Osteocyte (in vitro differentiated cells): ENCODE results near the gene OR4B1. TPM values are rescaled to one million over a fixed set of nuclear protein-coding genes. Genes with fewer than 3 reads are reported as not detected.
A peak's percentile ranks its signal among the peaks of the same experiment; 100 is the strongest.

Experiments
- DNase-seq: peaks from one replicate; pipeline ENCODE4 v3.0.0; 2021; ENCODE audit warnings: mixed read lengths; ENCODE audit not compliant: unreplicated experiment; ENCODE audit errors: extremely low spot score
- H3K27ac Mint-ChIP-seq: one replicate; pipeline ENCODE4 v1.8.0; 2021; ENCODE audit warnings: mild to moderate bottlenecking, mixed read lengths; ENCODE audit not compliant: unreplicated experiment
- H3K27me3 Mint-ChIP-seq: one replicate; pipeline ENCODE4 v1.8.0; 2021; ENCODE audit warnings: mixed read lengths; ENCODE audit not compliant: unreplicated experiment
- H3K36me3 Mint-ChIP-seq: one replicate; pipeline ENCODE4 v1.8.0; 2021; ENCODE audit warnings: mixed read lengths; ENCODE audit not compliant: unreplicated experiment
- H3K4me1 Mint-ChIP-seq: one replicate; pipeline ENCODE4 v1.8.0; 2021; ENCODE audit warnings: mixed read lengths; ENCODE audit not compliant: unreplicated experiment
- H3K4me3 Mint-ChIP-seq: one replicate; pipeline ENCODE4 v1.8.0; 2021; ENCODE audit warnings: mild to moderate bottlenecking, moderate library complexity, mixed read lengths; ENCODE audit not compliant: unreplicated experiment
- H3K9me3 Mint-ChIP-seq: one replicate; pipeline ENCODE4 v1.8.0; 2021; ENCODE audit warnings: mixed read lengths; ENCODE audit not compliant: unreplicated experiment
- long read RNA-seq: library from polyadenylated mRNA; unstranded; transcript quantifications from one replicate; pipeline ENCODE4 v2.0.0, GENCODE V29; 2021
- total RNA-seq: library from RNA; stranded (reverse); gene quantifications from 2 replicates; pipeline ENCODE4 v1.2.1, GENCODE V29; 2021
- TF ChIP-seq, protein P1 (sequence below): fragments of 200-600 bp; sonication (generic); IDR thresholded peaks from 2 replicates; pipeline ENCODE4 v1.5.0; 2021; ENCODE audit warnings: antibody characterized with exemption, mild to moderate bottlenecking, moderate library complexity

Gene OR4B1, protein sequence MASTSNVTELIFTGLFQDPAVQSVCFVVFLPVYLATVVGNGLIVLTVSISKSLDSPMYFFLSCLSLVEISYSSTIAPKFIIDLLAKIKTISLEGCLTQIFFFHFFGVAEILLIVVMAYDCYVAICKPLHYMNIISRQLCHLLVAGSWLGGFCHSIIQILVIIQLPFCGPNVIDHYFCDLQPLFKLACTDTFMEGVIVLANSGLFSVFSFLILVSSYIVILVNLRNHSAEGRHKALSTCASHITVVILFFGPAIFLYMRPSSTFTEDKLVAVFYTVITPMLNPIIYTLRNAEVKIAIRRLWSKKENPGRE
- total RNA-seq: not detected in 2 replicates
- long read RNA-seq: 0 reads

DNA sequence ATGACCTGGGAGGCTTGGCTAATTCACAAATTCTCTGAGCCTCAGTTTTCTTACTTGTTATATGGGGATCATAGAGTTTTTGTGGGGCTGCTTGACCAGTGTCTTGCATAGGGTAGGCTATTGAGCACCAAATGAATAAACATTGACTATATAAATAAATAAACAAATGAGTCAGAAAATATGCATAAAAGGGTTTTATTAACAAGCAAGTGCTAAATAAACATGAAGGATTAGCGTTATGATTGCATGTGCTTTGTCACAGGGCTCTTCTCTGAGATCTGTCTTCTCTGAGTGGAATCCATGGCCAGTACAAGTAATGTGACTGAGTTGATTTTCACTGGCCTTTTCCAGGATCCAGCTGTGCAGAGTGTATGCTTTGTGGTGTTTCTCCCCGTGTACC is at the start of gene OR4B1:
OR4B1 (plus strand) TSS at position 301 of the 400 bp plus-strand sequence; CDS start at position 301, 0 bp downstream.
- no peaks in the 10 kb centered on the region for H3K9me3 Mint-ChIP-seq
- no peaks in the 10 kb centered on the region for H3K4me1 Mint-ChIP-seq

DNA sequence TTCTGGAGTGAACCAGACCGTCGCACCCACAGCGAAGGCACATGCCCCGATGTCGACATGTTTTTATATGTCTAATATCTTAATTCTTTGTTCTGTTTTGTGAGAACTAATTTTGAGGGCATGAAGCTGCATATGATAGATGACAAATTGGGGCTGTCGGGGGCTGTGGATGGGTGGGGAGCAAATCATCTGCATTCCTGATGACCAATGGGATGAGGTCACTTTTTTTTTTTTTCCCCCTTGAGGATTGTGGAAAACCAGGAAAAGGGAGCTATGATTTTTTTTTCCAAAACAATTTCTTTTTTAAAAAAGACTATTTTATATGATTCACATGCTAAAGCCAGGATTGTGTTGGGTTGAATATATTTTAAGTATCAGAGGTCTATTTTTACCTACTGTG is 49.2 kb upstream of the OR4B1 start:
- H3K27ac Mint-ChIP-seq: no peak overlapping the region
- H3K4me3 Mint-ChIP-seq: no peak overlapping the region
- H3K36me3 Mint-ChIP-seq: peaks cover 30% of the 10 kb centered on the region
- no peak for DNase-seq
- TF ChIP-seq, protein P1, sequence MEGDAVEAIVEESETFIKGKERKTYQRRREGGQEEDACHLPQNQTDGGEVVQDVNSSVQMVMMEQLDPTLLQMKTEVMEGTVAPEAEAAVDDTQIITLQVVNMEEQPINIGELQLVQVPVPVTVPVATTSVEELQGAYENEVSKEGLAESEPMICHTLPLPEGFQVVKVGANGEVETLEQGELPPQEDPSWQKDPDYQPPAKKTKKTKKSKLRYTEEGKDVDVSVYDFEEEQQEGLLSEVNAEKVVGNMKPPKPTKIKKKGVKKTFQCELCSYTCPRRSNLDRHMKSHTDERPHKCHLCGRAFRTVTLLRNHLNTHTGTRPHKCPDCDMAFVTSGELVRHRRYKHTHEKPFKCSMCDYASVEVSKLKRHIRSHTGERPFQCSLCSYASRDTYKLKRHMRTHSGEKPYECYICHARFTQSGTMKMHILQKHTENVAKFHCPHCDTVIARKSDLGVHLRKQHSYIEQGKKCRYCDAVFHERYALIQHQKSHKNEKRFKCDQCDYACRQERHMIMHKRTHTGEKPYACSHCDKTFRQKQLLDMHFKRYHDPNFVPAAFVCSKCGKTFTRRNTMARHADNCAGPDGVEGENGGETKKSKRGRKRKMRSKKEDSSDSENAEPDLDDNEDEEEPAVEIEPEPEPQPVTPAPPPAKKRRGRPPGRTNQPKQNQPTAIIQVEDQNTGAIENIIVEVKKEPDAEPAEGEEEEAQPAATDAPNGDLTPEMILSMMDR: no peak
- no peaks in the 10 kb centered on the region for H3K9me3 Mint-ChIP-seq
- no peaks in the 10 kb centered on the region for H3K27me3 Mint-ChIP-seq
- H3K4me1 Mint-ChIP-seq: peaks cover 25% of the 10 kb centered on the region

More for the DNA sequence above, at the start of gene OR4B1:
- no peak within 1 kb of the TSS for H3K27ac Mint-ChIP-seq
- peaks cover 7% of the 10 kb centered on the region for H3K27me3 Mint-ChIP-seq
- H3K36me3 Mint-ChIP-seq: no peaks in the 10 kb centered on the region
- no peak within 1 kb of the TSS for H3K4me3 Mint-ChIP-seq
- no peak for DNase-seq
- TF ChIP-seq, protein P1: no peak

DNA sequence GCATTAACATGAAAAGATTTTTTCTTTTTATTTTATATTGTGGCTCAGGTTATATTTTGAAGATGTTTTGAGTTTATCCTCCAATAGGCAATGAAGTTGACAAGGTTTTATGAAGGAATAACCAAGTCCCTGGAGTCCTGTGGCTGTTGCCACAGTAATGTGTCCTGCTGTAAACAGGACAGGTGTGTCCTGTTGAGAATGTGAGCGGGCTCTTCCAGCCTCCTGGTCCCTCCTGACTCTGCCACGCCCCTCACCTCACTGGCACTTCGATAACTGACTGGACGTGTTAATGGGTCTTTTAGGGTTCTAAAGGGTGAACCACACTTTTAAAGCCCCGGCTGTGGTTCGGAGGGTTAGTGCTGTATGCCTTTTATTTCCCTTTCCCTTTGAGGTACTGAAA is 47.8 kb upstream of the OR4B1 start:
- H3K9me3 Mint-ChIP-seq: no peaks in the 10 kb centered on the region
- DNase-seq: no peak
- peaks cover 26% of the 10 kb centered on the region for H3K4me1 Mint-ChIP-seq
- no peaks in the 10 kb centered on the region for H3K27me3 Mint-ChIP-seq
- H3K36me3 Mint-ChIP-seq: peaks cover 24% of the 10 kb centered on the region
- TF ChIP-seq, protein P1: no peak
- H3K27ac Mint-ChIP-seq: no peak overlapping the region
- H3K4me3 Mint-ChIP-seq: no peak overlapping the region

DNA sequence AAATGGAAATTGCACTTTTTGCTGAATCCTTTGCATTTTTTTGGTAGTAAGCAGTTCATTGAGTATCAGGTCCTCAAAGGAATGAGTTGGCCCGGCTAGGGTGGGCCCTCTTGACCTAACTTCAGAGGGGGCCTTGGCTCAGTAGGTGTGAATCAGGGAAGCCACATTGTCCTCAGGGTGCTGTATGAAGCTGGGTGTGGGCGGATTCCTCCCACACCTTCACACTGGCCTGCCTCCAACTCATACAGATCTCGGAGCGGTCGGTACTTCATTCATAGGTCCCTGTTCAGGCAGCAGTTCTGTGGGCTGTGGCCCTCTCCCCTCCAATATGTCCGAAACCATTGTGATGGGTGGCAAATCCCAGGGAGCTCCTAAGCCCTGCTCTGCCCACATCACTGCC is 47.4 kb upstream of the OR4B1 start:
- Mint-ChIP-seq H3K9me3 (no peaks in the 10 kb centered on the region), H3K27ac (peak overlapping the region; percentile 44), H3K36me3 (peaks cover 19% of the 10 kb centered on the region), H3K4me1 (peaks cover 26% of the 10 kb centered on the region), H3K4me3 (no peak overlapping the region), H3K27me3 (no peaks in the 10 kb centered on the region)
- TF ChIP-seq, protein P1: no peak
- no peak for DNase-seq

DNA sequence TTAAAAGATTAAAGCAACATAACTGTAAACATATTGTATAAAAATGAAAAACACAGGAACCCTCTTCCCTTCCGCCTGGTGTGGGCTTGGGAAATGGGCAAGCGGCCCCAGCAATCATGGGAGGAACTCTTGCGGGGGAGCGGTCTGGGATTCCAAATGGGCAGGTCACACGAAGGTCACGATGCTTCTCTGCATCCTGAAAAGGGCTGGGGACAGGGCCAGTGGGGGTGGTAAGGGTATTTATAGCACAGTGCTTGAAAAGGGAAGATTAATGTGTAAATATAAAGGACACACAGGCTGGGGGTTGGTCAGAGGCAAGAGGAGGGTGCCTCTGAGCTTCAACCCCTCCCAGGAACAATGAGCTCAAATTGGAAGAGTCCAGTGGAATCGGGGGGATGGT is 46.9 kb upstream of the OR4B1 start:
- Mint-ChIP-seq H3K27me3 (no peaks in the 10 kb centered on the region), H3K9me3 (no peaks in the 10 kb centered on the region), H3K27ac (peak overlapping the region; percentile 67), H3K4me3 (no peak overlapping the region), H3K4me1 (peaks cover 26% of the 10 kb centered on the region), H3K36me3 (peaks cover 18% of the 10 kb centered on the region)
- TF ChIP-seq, protein P1: no peak
- no peak for DNase-seq
